Measurements from ENCODE around the gene SAFB. TPM values are rescaled to one million over a fixed set of nuclear protein-coding genes. Genes with fewer than 3 reads are reported as not detected.

Gene SAFB
- polyA plus RNA-seq, 6 donors from 2014 or later = 18.3 to 119 (median 43.4) TPM

- peak overlapping the region; percentile 99 to 100 (median 100) for H3K4me3 Mint-ChIP-seq
- ATAC-seq (ENCODE audit: low read depth in 2 of 2) (no peak), DNase-seq (peak; percentile 18)
- peak overlapping the region; percentile 99 to 100 (median 100) for H3K27ac Mint-ChIP-seq
- H3K4me1 Mint-ChIP-seq = peaks cover 51 to 78% (median 69%) of the 10 kb centered on the region in 3 donors
- H3K36me3 Mint-ChIP-seq = peaks cover 7 to 30% of the 10 kb centered on the region in 2 donors
- H3K9me3 Mint-ChIP-seq = peaks cover 0 to 1% (median 0%) of the 10 kb centered on the region in 7 donors
- H3K27me3 Mint-ChIP-seq = no peaks in the 10 kb centered on the region
Measured at GRCh38 chr19:5623397-5624017, 624 bp downstream of the SAFB start.

- no peak for ATAC-seq (ENCODE audit: low read depth in 2 of 2)
- Mint-ChIP-seq H3K27ac (peak overlapping the region; percentile 93 to 100 (median 96)), H3K4me1 (peaks cover 53 to 78% (median 72%) of the 10 kb centered on the region in 3 donors), H3K9me3 (peaks cover 0 to 1% (median 0%) of the 10 kb centered on the region in 7 donors), H3K4me3 (peak overlapping the region; percentile 93 to 100 (median 100)), H3K27me3 (no peaks in the 10 kb centered on the region), H3K36me3 (peaks cover 9 to 30% of the 10 kb centered on the region in 2 donors)
- DNase-seq = no peak
Measured at GRCh38 chr19:5624018-5624663, 1.3 kb downstream of the SAFB start.

- Mint-ChIP-seq H3K4me1 (peaks cover 55 to 77% (median 73%) of the 10 kb centered on the region in 3 donors), H3K27ac (peak overlapping the region; percentile 95 to 100 (median 96)), H3K4me3 (peak overlapping the region; percentile 93 to 100 (median 100)), H3K27me3 (no peaks in the 10 kb centered on the region), H3K36me3 (peaks cover 11 to 30% of the 10 kb centered on the region in 2 donors), H3K9me3 (peaks cover 0 to 1% (median 0%) of the 10 kb centered on the region in 7 donors)
- no peak for ATAC-seq (ENCODE audit: low read depth in 2 of 2)
- no peak for DNase-seq
Measured at GRCh38 chr19:5624741-5625278, 1.9 kb downstream of the SAFB start.

- H3K4me3 Mint-ChIP-seq = peak overlapping the region; percentile 9 to 100 (median 98)
- peak overlapping the region in 5 of 6 donors; percentile 94 to 100 (median 97) for H3K27ac Mint-ChIP-seq
- peaks cover 49 to 70% (median 68%) of the 10 kb centered on the region in 3 donors for H3K4me1 Mint-ChIP-seq
- H3K27me3 Mint-ChIP-seq = no peaks in the 10 kb centered on the region
- peaks cover 0 to 1% (median 0%) of the 10 kb centered on the region in 7 donors for H3K9me3 Mint-ChIP-seq
- ATAC-seq (ENCODE audit: low read depth in 2 of 2) = no peak
- DNase-seq = no peak
- H3K36me3 Mint-ChIP-seq = peaks cover 6 to 24% of the 10 kb centered on the region in 2 donors
Measured at GRCh38 chr19:5625641-5626040, 2.8 kb downstream of the SAFB start.

- peaks cover 0 to 1% (median 0%) of the 10 kb centered on the region in 7 donors for H3K9me3 Mint-ChIP-seq
- H3K4me3 Mint-ChIP-seq = peak overlapping the region; percentile 32 to 83 (median 54)
- peak; percentile 61 for DNase-seq
- no peaks in the 10 kb centered on the region for H3K27me3 Mint-ChIP-seq
- peak overlapping the region; percentile 89 to 97 (median 93) for H3K27ac Mint-ChIP-seq
- H3K4me1 Mint-ChIP-seq = peaks cover 52 to 75% (median 67%) of the 10 kb centered on the region in 3 donors
- H3K36me3 Mint-ChIP-seq = peaks cover 6 to 23% of the 10 kb centered on the region in 2 donors
- ATAC-seq (ENCODE audit: low read depth in 2 of 2) = peak; percentile 12 to 13
Measured at GRCh38 chr19:5627395-5627904, 4.6 kb downstream of the SAFB start.

GRCh38 chr19:5628461-5628860 lies 5.6 kb downstream of the SAFB start:
- Mint-ChIP-seq H3K4me3 (peak overlapping the region in 7 of 8 donors; percentile 40 to 86 (median 72)), H3K36me3 (peaks cover 6 to 15% of the 10 kb centered on the region in 2 donors), H3K4me1 (peaks cover 56 to 82% (median 72%) of the 10 kb centered on the region in 3 donors), H3K27ac (peak overlapping the region; percentile 83 to 98 (median 95)), H3K9me3 (peaks cover 0 to 1% (median 0%) of the 10 kb centered on the region in 7 donors), H3K27me3 (no peaks in the 10 kb centered on the region)
- ATAC-seq (ENCODE audit: low read depth in 2 of 2) = no peak
- no peak for DNase-seq

GRCh38 chr19:5628919-5629481 lies 6.1 kb downstream of the SAFB start:
- peaks cover 6 to 15% of the 10 kb centered on the region in 2 donors for H3K36me3 Mint-ChIP-seq
- peaks cover 0 to 1% (median 0%) of the 10 kb centered on the region in 7 donors for H3K9me3 Mint-ChIP-seq
- peak; percentile 90 for ATAC-seq (ENCODE audit: low read depth in 2 of 2)
- peaks cover 56 to 82% (median 68%) of the 10 kb centered on the region in 3 donors for H3K4me1 Mint-ChIP-seq
- H3K4me3 Mint-ChIP-seq = peak overlapping the region; percentile 40 to 86 (median 72)
- peak overlapping the region; percentile 83 to 98 (median 95) for H3K27ac Mint-ChIP-seq
- DNase-seq = peak; percentile 74
- no peaks in the 10 kb centered on the region for H3K27me3 Mint-ChIP-seq

- DNase-seq (no peak), ATAC-seq (ENCODE audit: low read depth in 2 of 2) (no peak)
- Mint-ChIP-seq H3K9me3 (peaks cover 0 to 1% (median 0%) of the 10 kb centered on the region in 7 donors), H3K4me1 (peaks cover 46 to 66% (median 52%) of the 10 kb centered on the region in 3 donors), H3K27me3 (no peaks in the 10 kb centered on the region), H3K27ac (peak overlapping the region in 5 of 6 donors; percentile 2 to 82 (median 35)), H3K4me3 (peak overlapping the region in 1 of 8 donors; percentile 7), H3K36me3 (peaks cover 4 to 8% of the 10 kb centered on the region in 2 donors)
Measured at GRCh38 chr19:5631567-5632240, 8.8 kb downstream of the SAFB start.

GRCh38 chr19:5632241-5632612 lies 9.3 kb downstream of the SAFB start:
- H3K27ac Mint-ChIP-seq = peak overlapping the region in 3 of 6 donors; percentile 7 to 37 (median 35)
- peaks cover 4 to 7% of the 10 kb centered on the region in 2 donors for H3K36me3 Mint-ChIP-seq
- peak overlapping the region in 1 of 8 donors; percentile 37 for H3K4me3 Mint-ChIP-seq

GRCh38 chr19:5632657-5633056 lies 9.8 kb downstream of the SAFB start:
- peak overlapping the region in 2 of 6 donors; percentile 7 to 37 for H3K27ac Mint-ChIP-seq
- H3K4me1 Mint-ChIP-seq = peaks cover 42 to 57% (median 48%) of the 10 kb centered on the region in 3 donors
- H3K36me3 Mint-ChIP-seq = peaks cover 2 to 4% of the 10 kb centered on the region in 2 donors
- DNase-seq (no peak), ATAC-seq (ENCODE audit: low read depth in 2 of 2) (no peak)
- H3K27me3 Mint-ChIP-seq = no peaks in the 10 kb centered on the region
- H3K9me3 Mint-ChIP-seq = no peaks in the 10 kb centered on the region
- H3K4me3 Mint-ChIP-seq = peak overlapping the region in 1 of 8 donors; percentile 38

More at GRCh38 chr19:5632241-5632612, 9.3 kb downstream of the SAFB start:
- DNase-seq = no peak
- no peak for ATAC-seq (ENCODE audit: low read depth in 2 of 2)
- H3K9me3 Mint-ChIP-seq = peaks cover 0 to 1% (median 0%) of the 10 kb centered on the region in 7 donors
- no peaks in the 10 kb centered on the region for H3K27me3 Mint-ChIP-seq
- H3K4me1 Mint-ChIP-seq = peaks cover 46 to 61% (median 52%) of the 10 kb centered on the region in 3 donors

GRCh38 chr19:5635427-5635826 lies 12.5 kb downstream of the SAFB start:
- Mint-ChIP-seq H3K4me3 (no peak overlapping the region), H3K27me3 (no peaks in the 10 kb centered on the region)

GRCh38 chr19:5637971-5638370 lies 15.1 kb downstream of the SAFB start:
- Mint-ChIP-seq H3K4me1 (peaks cover 21 to 31% (median 27%) of the 10 kb centered on the region in 3 donors), H3K27me3 (no peaks in the 10 kb centered on the region), H3K4me3 (no peak overlapping the region), H3K27ac (peak overlapping the region in 1 of 6 donors; percentile 54), H3K9me3 (no peaks in the 10 kb centered on the region), H3K36me3 (peaks cover 3 to 12% of the 10 kb centered on the region in 2 donors)
- no peak for ATAC-seq (ENCODE audit: low read depth in 2 of 2)
- no peak for DNase-seq

More at GRCh38 chr19:5635427-5635826, 12.5 kb downstream of the SAFB start:
- no peaks in the 10 kb centered on the region for H3K36me3 Mint-ChIP-seq
- ATAC-seq (ENCODE audit: low read depth in 2 of 2) (no peak), DNase-seq (no peak)
- H3K4me1 Mint-ChIP-seq = peaks cover 31 to 43% (median 36%) of the 10 kb centered on the region in 3 donors
- H3K9me3 Mint-ChIP-seq = no peaks in the 10 kb centered on the region
- peak overlapping the region in 1 of 6 donors; percentile 72 for H3K27ac Mint-ChIP-seq

All from naive B cell (primary cell).